B cell (primary cell): Measurements from ENCODE around the gene NDUFAF4.

ENCODE experiments used
- EZH2 ChIP-seq: IDR thresholded peaks from 2 replicates; pipeline ENCODE4 v1.6.1; 2012; ENCODE audit warnings: borderline replicate concordance, low read depth, mild to moderate bottlenecking, moderate library complexity, low read length; ENCODE audit not compliant: insufficient read depth, poor library complexity, severe bottlenecking
- TF ChIP-seq, protein P1 (sequence below): fragments of 200-600 bp; IDR thresholded peaks from one replicate; pipeline ENCODE4 v1.8.0; 2022; ENCODE audit warnings: antibody characterized with exemption, mild to moderate bottlenecking

DNA sequence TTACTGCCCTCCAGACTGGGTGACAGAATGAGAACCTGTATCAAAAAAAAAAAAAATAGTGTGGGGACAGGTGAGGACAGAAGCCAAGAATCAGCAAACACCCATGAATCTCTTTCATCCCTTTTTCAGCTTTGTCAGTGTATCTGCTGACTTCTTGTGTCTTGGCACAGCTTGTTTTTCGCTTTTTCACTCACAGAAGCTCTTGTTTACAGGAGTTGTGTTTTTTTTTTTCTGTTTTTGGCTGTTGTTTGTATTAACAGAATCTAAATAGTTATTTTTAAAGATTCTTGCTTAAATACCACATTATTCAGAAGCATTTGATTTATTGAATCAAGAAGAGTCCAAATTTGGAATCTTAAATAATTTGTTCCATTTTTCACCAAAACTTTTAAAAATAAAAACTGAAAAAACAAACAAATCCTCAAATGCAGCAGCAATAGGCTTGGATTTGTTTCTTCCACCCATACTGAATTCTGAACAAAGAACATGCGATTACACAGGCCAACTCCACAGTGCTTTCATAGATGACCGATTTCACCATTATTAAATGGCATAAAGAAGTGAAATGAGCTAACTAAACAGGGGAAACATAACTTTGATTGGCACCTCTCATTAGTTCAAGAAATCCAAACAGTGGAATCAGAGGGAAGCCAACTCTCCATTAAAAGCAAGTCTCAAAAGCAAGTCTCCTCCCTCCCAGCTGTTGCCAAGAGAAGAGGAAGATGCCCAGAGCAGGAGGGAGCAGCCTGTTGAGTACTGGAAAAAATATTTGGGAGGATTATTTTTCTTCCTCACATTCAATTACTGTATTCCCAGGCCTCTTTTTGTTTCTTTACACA lies 33.3 kb downstream of the NDUFAF4 start:
- no peak for TF ChIP-seq EZH2
- TF ChIP-seq, protein P1, sequence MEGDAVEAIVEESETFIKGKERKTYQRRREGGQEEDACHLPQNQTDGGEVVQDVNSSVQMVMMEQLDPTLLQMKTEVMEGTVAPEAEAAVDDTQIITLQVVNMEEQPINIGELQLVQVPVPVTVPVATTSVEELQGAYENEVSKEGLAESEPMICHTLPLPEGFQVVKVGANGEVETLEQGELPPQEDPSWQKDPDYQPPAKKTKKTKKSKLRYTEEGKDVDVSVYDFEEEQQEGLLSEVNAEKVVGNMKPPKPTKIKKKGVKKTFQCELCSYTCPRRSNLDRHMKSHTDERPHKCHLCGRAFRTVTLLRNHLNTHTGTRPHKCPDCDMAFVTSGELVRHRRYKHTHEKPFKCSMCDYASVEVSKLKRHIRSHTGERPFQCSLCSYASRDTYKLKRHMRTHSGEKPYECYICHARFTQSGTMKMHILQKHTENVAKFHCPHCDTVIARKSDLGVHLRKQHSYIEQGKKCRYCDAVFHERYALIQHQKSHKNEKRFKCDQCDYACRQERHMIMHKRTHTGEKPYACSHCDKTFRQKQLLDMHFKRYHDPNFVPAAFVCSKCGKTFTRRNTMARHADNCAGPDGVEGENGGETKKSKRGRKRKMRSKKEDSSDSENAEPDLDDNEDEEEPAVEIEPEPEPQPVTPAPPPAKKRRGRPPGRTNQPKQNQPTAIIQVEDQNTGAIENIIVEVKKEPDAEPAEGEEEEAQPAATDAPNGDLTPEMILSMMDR: no peak
